Stimulated activated CD4-positive, alpha-beta T cell treated with anti-CD3 and anti-CD28 coated beads, TNF-alpha, amount 100 ng/mL, for 48 hours (primary cell): ENCODE measurements around the gene PCDHGB6.
"Not testable (repeated sequence)": the region's sequence is repeated elsewhere in the genome, so short reads cannot be mapped to it uniquely, and the experiment has no call there.

Experiments used
- DNase-seq, 3 donors: peaks; one replicate each; pipeline ENCODE4 v3.0.0-alpha.2; 2020; ENCODE audit warnings: low read depth in 3 of 3

The PCDHGB6 gene

DNA sequence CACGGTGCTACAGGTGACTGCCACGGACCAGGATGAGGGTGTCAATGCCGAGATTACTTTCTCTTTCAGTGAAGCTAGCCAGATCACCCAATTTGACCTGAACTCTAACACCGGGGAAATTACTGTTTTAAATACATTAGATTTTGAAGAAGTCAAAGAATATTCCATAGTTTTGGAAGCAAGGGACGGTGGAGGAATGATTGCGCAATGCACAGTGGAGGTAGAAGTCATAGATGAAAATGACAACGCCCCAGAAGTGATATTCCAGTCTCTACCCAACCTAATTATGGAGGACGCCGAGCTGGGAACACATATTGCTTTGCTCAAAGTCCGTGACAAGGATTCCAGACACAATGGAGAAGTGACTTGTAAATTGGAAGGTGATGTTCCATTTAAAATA, 19.2 kb upstream of the PCDHGB6 start:
- DNase-seq = no peak

DNA sequence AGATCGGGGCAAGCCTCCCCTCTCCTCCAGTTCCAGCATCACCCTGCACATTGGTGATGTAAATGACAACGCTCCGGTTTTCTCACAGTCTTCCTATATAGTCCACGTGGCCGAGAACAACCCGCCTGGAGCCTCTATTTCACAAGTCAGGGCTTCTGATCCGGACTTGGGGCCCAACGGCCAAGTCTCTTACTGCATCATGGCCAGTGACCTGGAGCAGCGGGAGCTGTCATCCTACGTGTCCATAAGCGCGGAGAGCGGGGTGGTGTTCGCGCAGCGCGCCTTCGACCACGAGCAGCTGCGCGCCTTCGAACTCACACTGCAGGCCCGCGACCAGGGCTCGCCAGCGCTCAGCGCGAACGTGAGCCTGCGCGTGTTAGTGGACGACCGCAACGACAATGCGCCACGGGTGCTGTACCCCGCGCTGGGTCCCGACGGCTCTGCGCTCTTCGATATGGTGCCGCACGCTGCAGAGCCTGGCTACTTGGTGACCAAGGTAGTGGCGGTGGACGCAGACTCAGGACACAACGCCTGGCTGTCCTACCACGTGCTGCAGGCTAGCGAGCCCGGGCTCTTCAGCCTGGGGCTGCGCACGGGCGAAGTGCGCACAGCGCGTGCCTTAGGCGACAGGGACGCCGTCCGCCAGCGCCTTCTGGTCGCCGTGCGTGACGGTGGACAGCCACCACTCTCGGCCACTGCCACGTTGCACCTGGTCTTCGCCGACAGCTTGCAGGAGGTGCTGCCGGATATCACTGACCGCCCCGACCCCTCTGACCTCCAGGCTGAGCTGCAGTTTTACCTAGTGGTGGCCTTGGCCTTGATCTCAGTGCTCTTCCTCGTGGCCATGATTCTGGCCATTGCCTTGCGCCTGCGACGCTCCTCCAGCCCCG, 18.4 kb upstream of the PCDHGB6 start:
- DNase-seq = no peak

DNA sequence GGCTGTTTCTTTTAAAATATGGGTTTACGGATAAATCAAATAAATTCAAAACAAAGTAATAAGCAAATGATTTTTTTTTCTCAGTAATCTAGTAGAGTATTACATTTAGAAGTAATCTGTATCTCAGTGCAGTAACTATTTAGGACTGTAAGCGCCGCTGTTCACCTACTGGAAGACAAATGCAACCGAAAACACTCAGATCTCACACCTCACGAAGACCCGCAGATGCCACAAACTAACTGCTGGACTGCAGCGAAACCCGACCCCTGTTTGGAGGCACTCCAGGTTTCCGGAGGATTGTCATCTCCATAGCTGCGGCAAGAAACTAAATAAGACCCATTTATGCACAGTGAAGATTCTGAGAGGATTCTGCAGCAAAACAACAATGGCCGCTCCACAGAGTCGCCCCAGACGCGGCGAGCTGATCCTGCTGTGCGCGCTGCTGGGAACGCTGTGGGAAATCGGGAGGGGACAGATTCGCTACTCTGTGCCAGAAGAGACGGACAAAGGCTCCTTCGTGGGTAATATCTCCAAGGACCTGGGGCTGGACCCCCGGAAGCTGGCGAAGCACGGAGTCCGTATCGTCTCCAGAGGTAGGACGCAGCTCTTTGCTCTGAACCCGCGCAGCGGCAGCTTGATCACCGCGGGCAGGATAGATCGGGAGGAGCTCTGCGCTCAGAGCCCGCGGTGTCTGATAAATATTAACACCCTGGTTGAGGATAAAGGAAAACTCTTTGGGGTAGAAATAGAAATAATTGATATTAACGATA, 15.2 kb upstream of the PCDHGB6 start, which contains the start of gene PCDHGA8:
PCDHGA8 (plus strand) TSS at position 205 of the 770 bp plus-strand sequence; CDS start at position 386, 181 bp downstream.
- DNase-seq = no peak

DNA sequence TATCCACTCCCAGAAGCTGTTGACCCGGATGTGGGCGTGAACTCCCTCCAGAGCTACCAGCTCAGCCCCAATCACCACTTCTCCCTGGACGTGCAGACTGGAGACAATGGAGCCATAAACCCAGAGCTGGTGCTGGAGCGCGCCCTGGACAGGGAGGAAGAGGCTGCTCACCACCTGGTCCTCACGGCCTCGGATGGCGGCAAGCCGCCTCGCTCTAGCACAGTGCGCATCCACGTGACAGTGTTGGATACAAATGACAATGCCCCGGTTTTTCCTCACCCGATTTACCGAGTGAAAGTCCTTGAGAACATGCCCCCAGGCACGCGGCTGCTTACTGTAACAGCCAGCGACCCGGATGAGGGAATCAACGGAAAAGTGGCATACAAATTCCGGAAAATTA, 14.6 kb upstream of the PCDHGB6 start:
- DNase-seq = no peak

DNA sequence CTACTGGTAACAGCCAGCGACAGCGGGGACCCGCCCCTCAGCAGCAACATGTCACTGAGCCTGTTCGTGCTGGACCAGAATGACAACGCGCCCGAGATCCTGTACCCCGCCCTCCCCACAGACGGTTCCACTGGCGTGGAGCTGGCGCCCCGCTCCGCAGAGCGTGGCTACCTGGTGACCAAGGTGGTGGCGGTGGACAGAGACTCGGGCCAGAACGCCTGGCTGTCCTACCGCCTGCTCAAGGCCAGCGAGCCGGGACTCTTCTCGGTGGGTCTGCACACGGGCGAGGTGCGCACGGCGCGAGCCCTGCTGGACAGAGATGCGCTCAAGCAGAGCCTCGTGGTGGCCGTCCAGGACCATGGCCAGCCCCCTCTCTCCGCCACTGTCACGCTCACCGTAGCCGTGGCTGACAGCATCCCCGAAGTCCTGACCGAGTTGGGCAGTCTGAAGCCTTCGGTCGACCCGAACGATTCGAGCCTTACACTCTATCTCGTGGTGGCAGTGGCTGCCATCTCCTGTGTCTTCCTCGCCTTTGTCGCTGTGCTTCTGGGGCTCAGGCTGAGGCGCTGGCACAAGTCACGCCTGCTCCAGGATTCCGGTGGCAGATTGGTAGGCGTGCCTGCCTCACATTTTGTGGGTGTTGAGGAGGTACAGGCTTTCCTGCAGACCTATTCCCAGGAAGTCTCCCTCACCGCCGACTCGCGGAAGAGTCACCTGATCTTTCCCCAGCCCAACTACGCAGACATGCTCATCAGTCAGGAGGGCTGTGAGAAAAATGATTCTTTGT, 13.2 kb upstream of the PCDHGB6 start:
- DNase-seq = not testable (repeated sequence)

DNA sequence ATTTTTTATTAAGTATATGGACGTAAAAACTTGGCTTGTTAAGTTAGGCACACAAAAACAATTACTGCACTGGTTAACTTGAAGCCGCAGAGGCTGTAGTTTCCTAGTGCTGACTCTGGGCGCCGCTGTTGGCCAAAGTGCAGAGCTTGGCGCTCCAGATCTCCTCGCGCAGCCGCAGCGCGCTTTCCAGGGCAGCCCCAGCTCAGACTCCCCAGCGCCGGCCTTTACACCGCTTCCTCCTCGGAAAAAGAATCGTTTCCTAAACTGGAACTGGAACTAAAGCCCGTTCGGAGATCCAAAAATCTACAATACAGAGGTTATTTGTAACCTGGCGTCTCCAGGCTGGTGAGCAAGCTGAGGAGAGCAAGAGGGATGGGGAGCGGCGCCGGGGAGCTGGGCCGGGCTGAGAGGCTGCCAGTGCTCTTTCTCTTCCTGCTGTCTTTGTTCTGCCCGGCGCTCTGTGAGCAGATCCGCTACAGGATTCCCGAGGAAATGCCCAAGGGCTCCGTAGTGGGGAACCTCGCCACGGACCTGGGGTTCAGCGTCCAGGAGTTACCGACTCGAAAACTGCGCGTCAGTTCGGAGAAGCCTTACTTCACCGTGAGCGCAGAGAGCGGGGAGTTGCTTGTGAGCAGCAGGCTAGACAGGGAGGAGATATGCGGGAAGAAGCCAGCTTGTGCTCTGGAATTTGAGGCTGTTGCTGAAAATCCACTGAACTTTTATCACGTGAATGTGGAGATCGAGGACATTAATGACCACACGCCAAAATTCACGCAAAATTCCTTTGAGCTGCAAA, 9.9 kb upstream of the PCDHGB6 start, which contains the start of gene PCDHGB5:
PCDHGB5 (plus strand) TSS at position 192 of the 796 bp plus-strand sequence; CDS start at position 373, 181 bp downstream.
- DNase-seq = peak in 1 of 3 donors; percentile 24

DNA sequence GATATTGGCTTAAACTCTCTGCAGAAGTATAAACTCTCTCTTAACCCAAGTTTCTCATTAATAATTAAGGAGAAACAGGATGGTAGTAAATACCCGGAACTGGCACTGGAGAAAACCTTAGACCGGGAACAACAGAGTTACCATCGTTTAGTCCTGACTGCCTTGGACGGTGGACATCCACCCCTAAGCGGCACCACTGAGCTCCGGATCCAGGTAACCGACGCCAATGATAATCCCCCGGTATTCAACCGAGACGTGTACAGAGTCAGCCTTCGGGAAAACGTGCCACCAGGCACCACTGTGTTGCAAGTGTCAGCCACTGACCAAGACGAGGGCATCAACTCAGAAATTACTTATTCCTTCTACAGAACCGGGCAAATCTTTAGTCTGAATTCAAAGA, 9.2 kb upstream of the PCDHGB6 start:
- DNase-seq = no peak

DNA sequence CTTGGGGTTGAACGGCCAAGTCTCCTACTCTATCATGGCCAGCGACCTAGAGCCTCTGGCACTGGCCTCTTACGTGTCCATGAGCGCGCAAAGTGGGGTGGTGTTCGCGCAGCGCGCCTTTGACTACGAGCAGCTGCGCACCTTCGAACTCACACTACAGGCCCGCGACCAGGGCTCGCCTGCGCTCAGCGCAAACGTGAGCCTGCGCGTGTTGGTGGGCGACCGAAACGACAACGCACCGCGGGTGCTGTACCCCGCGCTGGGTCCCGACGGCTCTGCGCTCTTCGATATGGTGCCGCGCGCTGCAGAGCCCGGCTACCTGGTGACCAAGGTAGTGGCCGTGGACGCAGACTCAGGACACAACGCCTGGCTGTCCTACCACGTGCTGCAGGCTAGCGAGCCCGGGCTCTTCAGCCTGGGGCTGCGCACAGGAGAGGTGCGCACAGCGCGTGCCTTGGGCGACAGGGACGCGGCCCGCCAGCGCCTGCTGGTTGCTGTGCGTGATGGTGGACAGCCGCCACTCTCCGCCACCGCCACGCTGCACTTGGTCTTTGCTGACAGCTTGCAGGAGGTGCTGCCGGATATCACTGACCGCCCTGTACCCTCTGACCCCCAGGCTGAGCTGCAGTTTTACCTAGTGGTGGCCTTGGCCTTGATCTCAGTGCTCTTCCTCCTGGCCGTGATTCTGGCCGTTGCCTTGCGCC, 8.1 kb upstream of the PCDHGB6 start:
- no peak for DNase-seq

DNA sequence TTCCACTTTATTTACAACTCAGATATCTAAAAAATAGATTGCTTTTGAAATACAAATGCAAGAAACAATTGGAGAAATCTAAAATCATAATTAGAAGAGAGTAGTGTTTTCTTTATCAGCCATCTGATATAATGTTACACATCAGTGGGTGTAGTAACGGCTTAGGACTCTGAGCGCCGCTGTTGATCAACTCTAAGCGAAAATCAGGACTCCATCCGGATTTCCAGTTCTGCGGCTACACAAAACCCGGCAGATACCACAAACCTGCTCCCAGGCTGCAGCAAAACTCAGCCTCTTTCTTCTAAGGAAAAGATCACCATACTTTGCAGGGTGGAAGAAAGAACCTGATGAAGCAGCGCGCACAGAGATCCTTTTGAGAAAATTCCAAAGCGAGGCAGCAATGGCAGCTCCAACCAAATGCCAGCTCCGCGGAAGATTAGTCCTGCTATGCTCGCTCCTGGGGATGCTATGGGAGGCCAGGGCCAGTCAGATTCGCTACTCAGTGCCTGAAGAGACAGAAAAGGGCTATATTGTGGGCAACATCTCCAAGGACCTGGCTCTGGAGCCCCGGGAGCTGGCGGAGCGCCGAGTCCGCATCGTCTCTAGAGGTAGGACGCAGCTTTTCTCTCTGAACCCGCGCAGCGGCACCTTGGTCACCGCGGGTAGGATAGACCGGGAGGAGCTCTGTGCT, 5.1 kb upstream of the PCDHGB6 start, which contains the start of gene PCDHGA9:
PCDHGA9 (plus strand) TSS at position 226 of the 691 bp plus-strand sequence; CDS start at position 401, 175 bp downstream.
- DNase-seq = no peak

DNA sequence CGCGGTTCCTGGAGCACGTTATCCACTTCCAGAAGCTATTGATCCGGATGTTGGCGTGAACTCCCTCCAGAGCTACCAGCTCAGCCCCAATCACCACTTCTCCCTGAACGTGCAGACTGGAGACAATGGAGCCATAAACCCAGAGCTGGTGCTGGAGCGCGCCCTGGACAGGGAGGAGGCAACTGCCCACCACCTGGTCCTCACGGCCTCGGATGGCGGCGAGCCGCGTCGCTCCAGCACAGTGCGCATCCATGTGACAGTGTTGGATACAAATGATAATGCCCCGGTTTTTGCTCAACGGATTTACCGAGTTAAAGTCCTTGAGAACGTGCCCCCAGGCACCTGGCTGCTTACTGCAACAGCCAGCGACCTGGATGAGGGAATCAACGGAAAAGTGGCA, 4.4 kb upstream of the PCDHGB6 start:
- no peak for DNase-seq

DNA sequence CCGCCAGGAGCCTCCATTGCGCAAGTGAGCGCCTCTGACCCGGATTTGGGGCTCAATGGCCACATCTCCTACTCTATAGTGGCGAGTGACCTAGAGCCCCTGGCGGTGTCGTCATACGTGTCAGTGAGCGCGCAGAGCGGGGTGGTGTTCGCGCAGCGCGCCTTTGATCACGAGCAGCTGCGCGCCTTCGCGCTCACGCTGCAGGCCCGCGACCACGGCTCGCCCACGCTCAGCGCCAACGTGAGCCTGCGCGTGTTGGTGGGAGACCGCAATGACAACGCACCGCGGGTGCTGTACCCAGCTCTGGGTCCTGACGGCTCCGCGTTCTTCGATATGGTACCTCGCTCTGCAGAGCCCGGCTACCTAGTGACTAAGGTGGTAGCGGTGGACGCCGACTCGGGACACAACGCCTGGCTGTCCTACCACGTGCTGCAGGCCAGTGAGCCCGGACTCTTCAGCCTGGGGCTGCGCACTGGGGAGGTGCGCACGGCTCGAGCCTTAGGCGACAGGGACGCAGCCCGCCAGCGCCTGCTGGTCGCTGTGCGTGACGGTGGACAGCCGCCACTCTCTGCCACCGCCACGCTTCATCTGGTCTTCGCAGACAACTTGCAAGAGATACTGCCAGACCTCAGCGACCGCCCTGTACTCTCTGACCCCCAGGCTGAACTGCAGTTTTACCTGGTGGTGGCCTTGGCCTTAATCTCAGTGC, 1.9 kb downstream of the PCDHGB6 start:
- no peak for DNase-seq

DNA sequence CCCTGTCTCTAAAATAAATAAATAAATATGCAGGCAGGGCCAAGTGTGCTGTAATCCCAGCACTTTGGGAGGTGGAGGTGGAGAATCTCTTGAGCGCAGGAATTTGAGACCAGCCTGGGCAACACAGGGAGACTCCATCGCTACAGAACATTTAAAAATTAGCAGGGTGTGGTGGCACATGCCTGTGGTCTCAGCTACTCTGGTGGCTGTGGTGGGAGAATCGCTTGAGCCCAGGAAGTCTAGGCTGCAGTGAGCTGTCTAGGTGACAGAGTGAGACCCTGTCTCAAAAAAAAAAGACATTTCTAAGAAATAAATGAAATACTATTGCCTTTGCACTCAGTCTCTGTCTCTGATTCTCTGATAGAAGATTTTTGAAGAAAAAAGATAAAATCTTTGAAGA, 3.8 kb downstream of the PCDHGB6 start:
- no peak for DNase-seq

DNA sequence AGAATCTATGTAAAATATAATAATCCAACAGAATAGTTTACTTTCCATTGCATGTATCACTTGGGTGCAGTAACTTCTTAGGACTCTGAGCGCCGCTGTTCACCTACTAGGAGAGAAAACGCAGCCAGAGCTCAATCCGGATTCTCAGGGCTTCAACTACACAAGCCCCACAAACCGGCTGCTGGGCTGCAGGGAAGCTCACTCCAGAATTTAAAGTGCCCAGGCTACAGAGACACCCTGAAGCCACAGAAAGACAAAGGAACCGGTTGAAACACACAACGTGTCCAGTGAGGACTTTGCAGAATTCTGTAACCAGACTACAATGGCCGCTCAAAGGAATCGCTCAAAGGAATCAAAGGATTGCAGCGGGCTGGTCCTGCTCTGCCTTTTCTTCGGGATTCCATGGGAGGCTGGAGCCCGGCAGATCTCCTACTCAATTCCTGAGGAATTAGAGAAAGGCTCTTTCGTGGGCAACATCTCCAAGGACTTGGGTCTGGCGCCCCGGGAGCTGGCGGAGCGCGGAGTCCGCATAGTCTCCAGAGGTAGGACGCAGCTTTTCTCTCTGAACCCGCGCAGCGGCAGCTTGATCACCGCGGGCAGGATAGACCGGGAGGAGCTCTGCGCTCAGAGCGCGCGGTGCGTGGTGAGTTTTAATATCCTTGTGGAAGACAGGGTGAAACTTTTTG, 5.2 kb downstream of the PCDHGB6 start, which contains the start of gene PCDHGA10:
PCDHGA10 (plus strand) TSS at position 134 of the 686 bp plus-strand sequence; CDS start at position 323, 189 bp downstream.
- DNase-seq = peak in 1 of 3 donors; percentile 22

DNA sequence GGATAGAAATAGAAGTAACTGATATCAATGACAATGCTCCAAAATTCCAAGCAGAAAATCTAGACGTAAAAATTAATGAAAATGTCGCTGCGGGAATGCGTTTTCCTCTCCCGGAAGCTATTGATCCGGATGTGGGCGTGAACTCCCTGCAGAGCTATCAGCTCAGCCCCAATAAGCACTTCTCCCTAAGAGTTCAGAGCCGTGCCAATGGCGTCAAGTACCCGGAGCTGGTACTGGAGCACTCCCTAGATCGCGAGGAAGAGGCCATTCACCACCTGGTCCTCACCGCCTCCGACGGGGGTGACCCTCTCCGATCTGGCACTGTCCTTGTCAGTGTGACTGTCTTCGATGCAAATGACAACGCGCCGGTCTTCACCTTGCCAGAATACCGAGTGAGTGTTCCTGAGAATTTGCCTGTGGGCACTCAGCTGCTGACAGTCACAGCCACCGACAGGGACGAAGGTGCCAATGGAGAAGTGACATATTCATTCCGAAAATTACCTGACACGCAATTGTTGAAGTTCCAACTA, 5.8 kb downstream of the PCDHGB6 start:
- DNase-seq = no peak

DNA sequence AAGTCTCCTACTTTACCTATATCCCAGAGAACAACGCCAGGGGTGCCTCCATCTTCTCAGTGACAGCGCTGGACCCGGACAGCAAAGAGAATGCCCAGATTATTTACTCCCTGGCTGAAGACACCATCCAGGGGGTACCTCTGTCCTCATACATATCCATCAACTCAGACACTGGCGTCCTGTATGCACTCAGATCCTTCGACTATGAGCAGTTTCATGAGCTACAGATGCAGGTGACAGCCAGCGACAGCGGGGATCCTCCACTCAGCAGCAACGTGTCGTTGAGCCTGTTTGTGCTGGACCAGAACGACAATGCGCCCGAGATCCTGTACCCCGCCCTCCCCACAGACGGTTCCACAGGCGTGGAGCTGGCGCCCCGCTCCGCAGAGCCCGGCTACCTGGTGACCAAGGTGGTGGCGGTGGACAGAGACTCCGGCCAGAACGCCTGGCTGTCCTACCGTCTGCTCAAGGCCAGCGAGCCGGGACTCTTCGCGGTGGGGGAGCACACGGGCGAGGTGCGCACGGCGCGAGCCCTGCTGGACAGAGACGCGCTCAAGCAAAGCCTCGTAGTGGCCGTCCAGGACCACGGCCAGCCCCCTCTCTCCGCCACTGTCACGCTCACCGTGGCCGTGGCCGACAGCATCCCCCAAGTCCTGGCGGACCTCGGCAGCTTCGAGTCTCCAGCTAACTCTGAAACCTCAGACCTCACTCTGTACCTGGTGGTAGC, 6.9 kb downstream of the PCDHGB6 start:
- DNase-seq = not testable (repeated sequence)

DNA sequence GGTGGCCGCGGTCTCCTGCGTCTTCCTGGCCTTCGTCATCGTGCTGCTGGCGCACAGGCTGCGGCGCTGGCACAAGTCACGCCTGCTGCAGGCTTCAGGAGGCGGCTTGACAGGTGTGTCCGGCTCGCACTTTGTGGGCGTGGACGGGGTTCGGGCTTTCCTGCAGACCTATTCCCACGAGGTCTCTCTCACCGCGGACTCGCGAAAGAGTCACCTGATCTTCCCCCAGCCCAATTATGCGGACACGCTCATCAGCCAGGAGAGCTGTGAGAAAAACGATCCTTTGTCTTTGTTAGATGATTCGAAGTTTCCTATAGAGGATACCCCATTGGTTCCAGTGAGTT, 7.4 kb downstream of the PCDHGB6 start:
- not testable (repeated sequence) for DNase-seq

DNA sequence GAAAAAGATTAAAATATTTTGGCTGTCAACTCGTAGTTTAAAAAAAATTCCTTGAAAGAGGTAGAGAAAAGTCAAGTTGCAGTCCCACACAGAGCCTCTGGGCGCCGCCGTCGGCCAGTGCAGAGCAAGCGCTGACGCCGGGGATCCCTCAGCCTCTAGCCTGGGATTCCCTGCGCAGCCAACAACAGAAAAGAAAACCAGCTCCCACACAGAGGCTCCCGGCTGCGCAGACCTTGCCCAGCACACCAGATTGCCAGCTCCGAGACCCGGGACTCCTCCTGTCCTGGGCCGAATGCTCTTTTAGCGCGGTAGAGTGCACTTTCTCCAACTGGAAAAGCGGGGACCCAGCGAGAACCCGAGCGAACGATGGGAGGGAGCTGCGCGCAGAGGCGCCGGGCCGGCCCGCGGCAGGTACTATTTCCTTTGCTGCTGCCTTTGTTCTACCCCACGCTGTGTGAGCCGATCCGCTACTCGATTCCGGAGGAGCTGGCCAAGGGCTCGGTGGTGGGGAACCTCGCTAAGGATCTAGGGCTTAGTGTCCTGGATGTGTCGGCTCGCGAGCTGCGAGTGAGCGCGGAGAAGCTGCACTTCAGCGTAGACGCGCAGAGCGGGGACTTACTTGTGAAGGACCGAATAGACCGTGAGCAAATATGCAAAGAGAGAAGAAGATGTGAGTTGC, 9.8 kb downstream of the PCDHGB6 start, which contains the start of gene PCDHGB7:
PCDHGB7 (plus strand) TSS at position 184 of the 679 bp plus-strand sequence; CDS start at position 367, 183 bp downstream.
- DNase-seq = peak in 2 of 3 donors; percentile 19 to 50
